GM12878 (cell line): Measurements from ENCODE around the gene GRIK2. TPM values are rescaled to one million over a fixed set of nuclear protein-coding genes. Genes with fewer than 3 reads are reported as not detected.

Experiments used
- ATAC-seq: fragments of 200-7000 bp; cut with Tn5 transposase; 3 replicates; pipeline ENCODE4 v1.9.1; 2020; ENCODE audit warnings: mild to moderate bottlenecking, moderate library complexity
- BruUV-seq: library from RNA; stranded (reverse); fragments of 400-500 nt; replicated peaks from 2 replicates; lab custom pipeline; 2021; lab: Mats Ljungman, UMichigan
- CTCF ChIA-PET: fragments of 300-600 bp; sonication (Branson Sonifier 250); formaldehyde crosslinking; extraction: SDS; loops from one replicate; lab custom pipeline; 2021; ENCODE audit warnings: inconsistent platforms; lab: Yijun Ruan, JAX
- POLR2A ChIA-PET: fragments of 350-600 bp; formaldehyde crosslinking; extraction: SDS; loops from one replicate; lab custom pipeline; 2021; ENCODE audit warnings: inconsistent platforms; lab: Charles Lee
- RAD21 ChIA-PET: fragments of 300-600 bp; sonication (Branson Sonifier 250); formaldehyde crosslinking; loops from one replicate; lab custom pipeline; 2023; ENCODE audit warnings: antibody characterized with exemption; ENCODE audit not compliant: unreplicated experiment; lab: Charles Lee
- SMC1A ChIA-PET: fragments of 300-600 bp; sonication (Branson Sonifier 250); formaldehyde crosslinking; loops from one replicate; lab custom pipeline; 2023; ENCODE audit not compliant: unreplicated experiment, uncharacterized antibody; lab: Charles Lee
- DNase-seq: peaks from one replicate; pipeline ENCODE4 v3.0.0-alpha.2; 2011; ENCODE audit warnings: low read depth, low spot score
- FAIRE-seq: peaks from 3 replicates; lab custom pipeline; 2011; peaks lifted over from hg19 to GRCh38; lab: Jason Lieb, UNC
- H2AFZ ChIP-seq: 2 replicates; pipeline ENCODE4 v1.6.0; 2011; ENCODE audit warnings: low read depth, low read length, control low read depth; ENCODE audit not compliant: control insufficient read depth
- H3K27ac ChIP-seq: 2 replicates; pipeline ENCODE4 v1.5.1; 2011; ENCODE audit warnings: control low read depth; ENCODE audit not compliant: control insufficient read depth, insufficient read depth
- H3K27me3 ChIP-seq, 2 experiments: replicated peaks in 1 of 2; 2 replicates each; pipeline versions ENCODE4 v1.6.0 to v1.6.1; 2011; ENCODE audit warnings: low read length in 1 of 2; ENCODE audit not compliant: control insufficient read depth in 2 of 2, insufficient read depth in 2 of 2
- H3K36me3 ChIP-seq, 2 experiments: 2 replicates each; pipeline ENCODE4 v1.5.1; 2011; ENCODE audit warnings: low read length in 1 of 2; ENCODE audit not compliant: control insufficient read depth in 2 of 2, insufficient read depth in 2 of 2
- H3K4me1 ChIP-seq: 2 replicates; pipeline ENCODE4 v1.6.1; 2011; ENCODE audit warnings: mild to moderate bottlenecking, low read length, moderate library complexity, mixed read lengths; ENCODE audit not compliant: control insufficient read depth, insufficient read depth
- H3K4me2 ChIP-seq: 2 replicates; pipeline ENCODE4 v1.6.0; 2011; ENCODE audit warnings: control low read depth; ENCODE audit not compliant: control insufficient read depth, insufficient read depth
- H3K4me3 ChIP-seq: fragments of 200-600 bp; sonication (generic); 2 replicates; pipeline ENCODE4 v1.5.1; 2016
- H3K79me2 ChIP-seq: 2 replicates; pipeline ENCODE4 v1.6.0; 2011; ENCODE audit warnings: low read length; ENCODE audit not compliant: control insufficient read depth, insufficient read depth
- H3K9ac ChIP-seq: 2 replicates; pipeline ENCODE4 v1.8.0; 2011; ENCODE audit warnings: low read length, control low read depth, mixed read lengths; ENCODE audit not compliant: control insufficient read depth, insufficient read depth
- H3K9me3 ChIP-seq: replicated peaks from 3 replicates; pipeline ENCODE4 v1.5.1; 2011; ENCODE audit warnings: mild to moderate bottlenecking, low read length; ENCODE audit not compliant: control insufficient read depth, insufficient read depth
- H4K20me1 ChIP-seq: 2 replicates; pipeline ENCODE4 v1.6.0; 2011; ENCODE audit not compliant: control insufficient read depth, insufficient read depth
- HCFC1 ChIP-seq: fragments of 150-350 bp; IDR thresholded peaks from 2 replicates; pipeline ENCODE4 v1.6.1; 2014; ENCODE audit warnings: low read length
- KAT2A ChIP-seq: conservative IDR thresholded peaks from 2 replicates; pipeline ENCODE4 v1.6.1; 2011; ENCODE audit warnings: low read depth, low read length; ENCODE audit not compliant: control insufficient read depth
- PAX8 ChIP-seq: fragments of 450-650 bp; IDR thresholded peaks from 2 replicates; pipeline ENCODE4 v1.6.1; 2017; ENCODE audit warnings: mild to moderate bottlenecking, moderate library complexity
- ZBTB40 ChIP-seq: fragments of 450-650 bp; IDR thresholded peaks from 2 replicates; pipeline ENCODE4 v1.6.1; 2016; ENCODE audit warnings: mild to moderate bottlenecking, moderate library complexity, borderline replicate concordance
- WGBS: methylation state at CpG from one replicate; pipeline ENCODE4 v1.1.6; 2016; ENCODE audit warnings: low lambda C conversion rate; ENCODE audit not compliant: insufficient replicate concordance, insufficient coverage; ENCODE audit errors: missing lambda C conversion rate; 5-methylcytosine and 5-hydroxymethylcytosine counted together
- in situ Hi-C: fragments of 300-500 bp; cut with MboI; formaldehyde crosslinking; loops from 9 replicates; pipeline ENCODE4 v1.14.3; 2018; ENCODE audit warnings: mixed read lengths
- intact Hi-C: fragments of 100-400 bp; cut with micrococcal nuclease; formaldehyde crosslinking; loops from one replicate; pipeline ENCODE4 v1.14.2; 2022; ENCODE audit not compliant: unreplicated experiment
- polyA plus RNA-seq, 11 experiments: library from polyadenylated mRNA; depleted of rRNA in 4 of 11; unstranded in 6 of 11; stranded (reverse) in 5 of 11; fragments of >200 nt; fragmentation: Nextera tagmentation in 4 of 11; fragmentation: Illumina TruSeq in 1 of 11; extraction: Ambion mirVana in 4 of 11; extraction: Trizol in 1 of 11; gene quantifications; 1 replicate in 1 of 11; 2 replicates in 10 of 11; pipeline versions ENCODE4 v1.2.1 to v1.2.3, GENCODE V29; 2011 to 2016; ENCODE audit warnings: inconsistent platforms in 2 of 11, missing spikeins in 2 of 11, low read depth in 1 of 11
- total RNA-seq, 4 experiments: library from RNA; depleted of rRNA in 3 of 4; stranded (reverse); fragments of >200 nt in 3 of 4; fragmentation: Illumina TruSeq in 1 of 4; extraction: Trizol in 1 of 4; gene quantifications; 2 replicates each; pipeline versions ENCODE4 v1.2.1 to v1.2.3, GENCODE V29; 2013 to 2021

Gene GRIK2
- total and polyA plus RNA-seq, 10 of the 15 experiments (the other 5 are each of a cell fraction or from before 2014, with no cell fraction given): not detected

GRCh38 chr6:101477436-101477835 lies 83.9 kb downstream of the GRIK2 start:
- no peak for ATAC-seq
- CTCF ChIA-PET: no interaction called here
- POLR2A ChIA-PET: no interaction called here
- FAIRE-seq: no peak
- no peak for TF ChIP-seq PAX8
- TF ChIP-seq KAT2A: no peak
- no peak for TF ChIP-seq ZBTB40
- no peak for TF ChIP-seq HCFC1
- TF ChIP-seq, all 136 proteins: peak for 0
- Histone ChIP-seq H3K9me3 (no peaks in the 10 kb centered on the region), H3K4me2 (no peak overlapping the region), H3K4me3 (no peak overlapping the region), H3K79me2 (no peaks in the 10 kb centered on the region), H3K27ac (no peak overlapping the region), H4K20me1 (no peaks in the 10 kb centered on the region), H3K27me3 (no peaks in the 10 kb centered on the region), H3K36me3 (no peaks in the 10 kb centered on the region), H3K9ac (no peak overlapping the region), H3K4me1 (no peaks in the 10 kb centered on the region), H2AFZ (no peak overlapping the region)
- no TSS peak for BruUV-seq
- WGBS: 0% methylated on average over 2 of the region's 2 CpGs
- in situ Hi-C loops: no loop called here
- DNase-seq: no peak
- RAD21 ChIA-PET: no interaction called here
- SMC1A ChIA-PET: interaction anchor here (1.5 kb wide), 1 partner anchor 8 kb away, joined by 3 read pairs; no protein-coding TSS in a partner anchor
- intact Hi-C loops: no loop called here
